Ascending aorta (tissue), 2 donors: ENCODE measurements around the gene DGKD. TPM values are rescaled to one million over a fixed set of nuclear protein-coding genes. Genes with fewer than 3 reads are reported as not detected.

ENCODE experiments used
- DNase-seq, 2 donors: peaks; one replicate each; pipeline ENCODE4 v3.0.0-alpha.2; 2019; ENCODE audit warnings: low spot score in 2 of 2
- H3K27ac ChIP-seq, 2 donors: fragments of 200-600 bp; sonication (generic); one replicate each; pipeline ENCODE4 v1.5.1; 2016 to 2017; ENCODE audit warnings: mild to moderate bottlenecking in 1 of 2
- H3K27me3 ChIP-seq: fragments of 200-600 bp; sonication (generic); one replicate; pipeline ENCODE4 v1.5.1; 2017
- H3K36me3 ChIP-seq, 2 donors: fragments of 200-600 bp; sonication (generic); one replicate each; pipeline ENCODE4 v1.5.1; 2016
- H3K4me1 ChIP-seq, 2 donors: fragments of 200-600 bp; sonication (generic); one replicate each; pipeline ENCODE4 v1.5.1; 2016 to 2017; ENCODE audit warnings: mild to moderate bottlenecking in 1 of 2
- H3K4me3 ChIP-seq, 2 donors: fragments of 200-600 bp; sonication (generic); one replicate each; pipeline ENCODE4 v1.5.1; 2016 to 2017; ENCODE audit warnings: mild to moderate bottlenecking in 1 of 2
- H3K9me3 ChIP-seq, 2 donors: fragments of 200-600 bp; sonication (generic); one replicate each; pipeline ENCODE4 v1.5.1; 2016
- CTCF ChIP-seq, 3 experiments: fragments of 200-600 bp in 2 of 3; fragments of 450-650 bp in 1 of 3; sonication (generic) in 2 of 3; IDR thresholded peaks; one replicate each; pipeline ENCODE4 v1.5.1; 2016 to 2019; ENCODE audit warnings: antibody characterized with exemption in 3 of 3, mild to moderate bottlenecking in 1 of 3, moderate library complexity in 1 of 3
- intact Hi-C: fragments of 100-400 bp; cut with DNase I; formaldehyde crosslinking; loops from one replicate; pipeline ENCODE4 v1.15.1; 2023
- total RNA-seq: library from RNA; depleted of rRNA; stranded (reverse); fragments of >200 nt; gene quantifications from one replicate; pipeline ENCODE4 v1.1.0, GENCODE V29; 2016

Gene DGKD
- total RNA-seq, 1 donor from 2014 or later = 28.3 TPM

- Histone ChIP-seq H3K27ac (no peak overlapping the region), H3K27me3 (no peaks in the 10 kb centered on the region), H3K4me1 (no peaks in the 10 kb centered on the region), H3K4me3 (no peak overlapping the region), H3K9me3 (peaks cover 7 to 21% of the 10 kb centered on the region in 2 donors), H3K36me3 (peaks cover 13 to 68% of the 10 kb centered on the region in 2 donors)
- intact Hi-C loops = no loop called here
- no peak for TF ChIP-seq CTCF (IDR thresholded peaks at IDR 0.05)
- DNase-seq = no peak
Measured at GRCh38 chr2:233499928-233500327, 145.6 kb downstream of the DGKD start.

GRCh38 chr2:233501198-233502076, 147.1 kb downstream of the DGKD start:
- no peak overlapping the region for H3K4me3 ChIP-seq
- peaks cover 7 to 21% of the 10 kb centered on the region in 2 donors for H3K9me3 ChIP-seq
- no peaks in the 10 kb centered on the region for H3K4me1 ChIP-seq
- DNase-seq = no peak
- H3K36me3 ChIP-seq = peaks cover 13 to 62% of the 10 kb centered on the region in 2 donors
- no peaks in the 10 kb centered on the region for H3K27me3 ChIP-seq
- intact Hi-C loops = no loop called here
- TF ChIP-seq CTCF (IDR thresholded peaks at IDR 0.05) = no peak
- H3K27ac ChIP-seq = no peak overlapping the region

GRCh38 chr2:233503481-233503880, 149.2 kb downstream of the DGKD start:
- DNase-seq = no peak
- intact Hi-C loops = no loop called here
- Histone ChIP-seq H3K27me3 (no peaks in the 10 kb centered on the region), H3K9me3 (peaks cover 7 to 21% of the 10 kb centered on the region in 2 donors), H3K27ac (no peak overlapping the region), H3K4me1 (no peaks in the 10 kb centered on the region), H3K36me3 (peaks cover 7 to 50% of the 10 kb centered on the region in 2 donors), H3K4me3 (no peak overlapping the region)
- no peak for TF ChIP-seq CTCF (IDR thresholded peaks at IDR 0.05)

- TF ChIP-seq CTCF (IDR thresholded peaks at IDR 0.05) = no peak
- Histone ChIP-seq H3K9me3 (peaks cover 7 to 21% of the 10 kb centered on the region in 2 donors), H3K27ac (no peak overlapping the region), H3K27me3 (no peaks in the 10 kb centered on the region), H3K4me3 (no peak overlapping the region), H3K36me3 (peaks cover 4 to 44% of the 10 kb centered on the region in 2 donors), H3K4me1 (no peaks in the 10 kb centered on the region)
- intact Hi-C loops = no loop called here
- DNase-seq = no peak
Measured at GRCh38 chr2:233503947-233504637, 149.8 kb downstream of the DGKD start.

GRCh38 chr2:233513953-233514655, 159.8 kb downstream of the DGKD start:
- no peak for TF ChIP-seq CTCF (IDR thresholded peaks at IDR 0.05)
- H3K27me3 ChIP-seq = no peaks in the 10 kb centered on the region
- no peak for DNase-seq
- H3K9me3 ChIP-seq = no peaks in the 10 kb centered on the region
- no peaks in the 10 kb centered on the region for H3K4me1 ChIP-seq
- intact Hi-C loops = no loop called here
- peaks cover 5 to 30% of the 10 kb centered on the region in 2 donors for H3K36me3 ChIP-seq
- no peak overlapping the region for H3K4me3 ChIP-seq
- H3K27ac ChIP-seq = no peak overlapping the region
